ENCODE data around the gene XXYLT1. TPM values are rescaled to one million over a fixed set of nuclear protein-coding genes. Genes with fewer than 3 reads are reported as not detected.

Gene XXYLT1
- total RNA-seq, 4 donors from 2014 or later = 7.5 to 19.4 (median 10.6) TPM

DNA sequence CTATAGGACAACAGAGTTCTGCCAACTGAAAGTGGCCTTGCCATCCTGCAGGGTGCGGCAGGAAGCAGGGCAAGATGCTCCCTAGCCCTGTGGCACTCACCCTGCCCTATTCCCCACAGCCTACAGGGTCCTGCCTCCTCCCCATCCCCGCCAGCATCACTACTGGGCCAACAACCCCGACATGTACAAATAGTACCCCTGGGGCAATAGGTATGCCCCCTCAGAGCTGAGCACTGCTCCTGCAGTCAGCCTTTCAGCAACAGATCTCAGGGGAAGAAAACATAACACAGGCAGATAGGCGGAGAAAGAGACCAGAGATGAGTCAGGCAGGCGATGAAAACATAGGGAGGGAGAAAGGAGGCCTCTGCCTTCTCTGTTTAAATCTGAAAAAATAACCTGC lies 74.7 kb downstream of the XXYLT1 start:
- TF ChIP-seq, protein P1, sequence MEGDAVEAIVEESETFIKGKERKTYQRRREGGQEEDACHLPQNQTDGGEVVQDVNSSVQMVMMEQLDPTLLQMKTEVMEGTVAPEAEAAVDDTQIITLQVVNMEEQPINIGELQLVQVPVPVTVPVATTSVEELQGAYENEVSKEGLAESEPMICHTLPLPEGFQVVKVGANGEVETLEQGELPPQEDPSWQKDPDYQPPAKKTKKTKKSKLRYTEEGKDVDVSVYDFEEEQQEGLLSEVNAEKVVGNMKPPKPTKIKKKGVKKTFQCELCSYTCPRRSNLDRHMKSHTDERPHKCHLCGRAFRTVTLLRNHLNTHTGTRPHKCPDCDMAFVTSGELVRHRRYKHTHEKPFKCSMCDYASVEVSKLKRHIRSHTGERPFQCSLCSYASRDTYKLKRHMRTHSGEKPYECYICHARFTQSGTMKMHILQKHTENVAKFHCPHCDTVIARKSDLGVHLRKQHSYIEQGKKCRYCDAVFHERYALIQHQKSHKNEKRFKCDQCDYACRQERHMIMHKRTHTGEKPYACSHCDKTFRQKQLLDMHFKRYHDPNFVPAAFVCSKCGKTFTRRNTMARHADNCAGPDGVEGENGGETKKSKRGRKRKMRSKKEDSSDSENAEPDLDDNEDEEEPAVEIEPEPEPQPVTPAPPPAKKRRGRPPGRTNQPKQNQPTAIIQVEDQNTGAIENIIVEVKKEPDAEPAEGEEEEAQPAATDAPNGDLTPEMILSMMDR (IDR thresholded peaks at IDR 0.05; ENCODE audit: low read depth) = no peak

DNA sequence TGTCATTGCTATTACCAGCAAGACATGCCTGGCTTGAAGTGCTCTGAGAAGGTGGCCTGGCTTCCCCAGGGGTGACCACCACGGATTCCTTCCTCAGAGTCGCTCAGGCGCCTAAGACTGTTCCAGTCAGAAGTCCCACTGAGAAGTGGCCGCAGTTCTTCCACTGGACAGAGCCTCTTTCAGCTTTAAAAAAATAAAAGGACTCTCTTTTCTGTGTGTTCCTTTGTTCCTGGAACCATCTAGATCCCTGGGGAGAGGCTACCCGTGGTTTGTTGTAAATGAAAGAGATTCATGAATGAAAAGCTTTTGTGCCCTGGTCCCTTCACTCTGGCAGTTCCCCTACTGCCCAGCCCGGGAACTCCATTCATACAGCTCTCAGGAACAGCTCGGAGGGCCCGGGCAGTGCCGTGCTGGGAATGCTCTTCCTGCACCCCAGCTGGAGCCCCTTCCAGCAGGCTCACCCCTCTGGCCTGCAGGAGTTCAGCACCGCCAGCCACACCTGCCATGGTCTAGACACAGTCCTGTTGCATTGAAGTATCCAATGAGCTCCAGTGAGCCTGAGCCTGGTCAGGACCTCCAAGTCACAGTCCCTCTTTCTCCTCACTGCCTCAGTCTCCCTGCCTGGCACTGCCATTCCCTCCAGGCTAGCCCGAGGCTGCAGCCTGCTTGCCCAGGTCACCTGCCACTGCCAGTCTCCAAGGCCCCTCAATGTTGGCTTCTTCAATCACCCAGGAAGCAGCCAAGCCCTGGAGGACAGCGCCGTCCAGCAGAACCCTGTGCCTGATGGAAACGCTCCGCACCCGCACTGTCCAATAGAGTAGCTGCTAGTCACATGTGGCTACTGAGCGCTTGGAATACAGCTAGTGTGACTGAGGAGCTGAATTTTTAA lies 75.4 kb downstream of the XXYLT1 start:
- TF ChIP-seq, protein P1 (IDR thresholded peaks at IDR 0.05; ENCODE audit: low read depth) = no peak

DNA sequence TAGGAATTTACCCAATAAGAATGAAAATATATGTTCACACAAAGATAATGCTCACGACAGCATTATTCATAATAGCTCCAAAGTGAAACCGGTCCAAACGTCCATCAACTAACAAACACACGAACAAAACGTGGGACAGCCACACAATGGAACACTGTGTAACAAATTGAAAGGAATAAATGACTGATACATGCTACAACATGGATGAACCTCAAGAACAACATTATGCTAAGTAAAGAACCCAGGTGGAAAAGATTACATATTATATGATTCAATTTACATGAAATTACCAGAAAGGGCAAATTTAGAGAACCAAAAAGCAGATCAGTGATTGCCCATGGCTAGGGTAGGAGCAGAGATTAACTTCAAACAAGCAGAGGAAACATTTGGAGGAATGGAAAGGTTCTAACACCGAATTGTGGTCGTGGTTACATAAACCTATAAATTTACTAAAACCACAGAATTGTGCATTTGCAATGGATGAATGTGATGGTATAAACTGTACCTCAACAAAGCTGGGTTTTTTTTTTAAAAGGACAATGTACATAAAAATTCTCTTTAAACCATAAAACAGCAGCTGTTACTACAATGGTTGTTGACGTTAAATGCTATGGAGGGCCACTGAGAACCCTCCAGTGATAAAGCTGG lies 76.3 kb downstream of the XXYLT1 start:
- TF ChIP-seq, protein P1 (IDR thresholded peaks at IDR 0.05; ENCODE audit: low read depth) = no peak

DNA sequence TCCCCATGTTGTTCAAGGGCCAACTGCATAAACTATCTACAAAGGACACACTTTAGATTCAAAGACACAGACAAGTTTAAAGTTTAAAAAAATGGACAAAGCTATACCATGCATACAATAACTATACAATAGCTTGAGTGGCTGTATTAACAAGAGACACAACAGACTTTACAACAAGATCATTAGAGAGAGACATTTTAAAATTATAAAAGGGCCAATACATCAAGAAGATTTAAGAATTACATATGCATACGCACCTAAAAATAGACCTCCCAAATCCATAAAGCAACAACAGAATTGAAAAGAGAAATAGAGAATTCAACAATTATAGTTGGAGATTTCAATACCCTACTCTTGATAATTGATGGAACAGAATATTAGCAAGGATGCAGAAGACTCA lies 79.4 kb downstream of the XXYLT1 start:
- TF ChIP-seq, protein P1 (IDR thresholded peaks at IDR 0.05; ENCODE audit: low read depth) = no peak

DNA sequence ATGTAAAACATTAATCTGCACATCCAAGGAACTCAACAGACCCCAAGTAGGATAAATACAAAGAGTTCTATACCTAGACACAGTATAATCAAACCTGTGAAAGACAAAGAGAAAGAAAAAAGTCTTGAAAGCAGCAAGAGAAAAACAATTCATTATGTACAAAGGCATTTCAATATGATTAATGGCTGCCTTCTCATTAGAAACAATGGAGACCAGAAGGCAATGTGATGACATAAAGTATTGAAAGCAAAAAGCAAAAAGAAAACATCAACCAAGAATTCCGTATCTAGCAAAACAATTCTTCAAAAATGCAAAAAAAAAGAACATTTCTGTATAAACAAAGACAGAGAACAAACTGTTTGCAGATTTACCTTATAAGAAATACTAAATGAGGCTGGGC lies 81.1 kb downstream of the XXYLT1 start:
- TF ChIP-seq, protein P1 (IDR thresholded peaks at IDR 0.05; ENCODE audit: low read depth) = no peak

DNA sequence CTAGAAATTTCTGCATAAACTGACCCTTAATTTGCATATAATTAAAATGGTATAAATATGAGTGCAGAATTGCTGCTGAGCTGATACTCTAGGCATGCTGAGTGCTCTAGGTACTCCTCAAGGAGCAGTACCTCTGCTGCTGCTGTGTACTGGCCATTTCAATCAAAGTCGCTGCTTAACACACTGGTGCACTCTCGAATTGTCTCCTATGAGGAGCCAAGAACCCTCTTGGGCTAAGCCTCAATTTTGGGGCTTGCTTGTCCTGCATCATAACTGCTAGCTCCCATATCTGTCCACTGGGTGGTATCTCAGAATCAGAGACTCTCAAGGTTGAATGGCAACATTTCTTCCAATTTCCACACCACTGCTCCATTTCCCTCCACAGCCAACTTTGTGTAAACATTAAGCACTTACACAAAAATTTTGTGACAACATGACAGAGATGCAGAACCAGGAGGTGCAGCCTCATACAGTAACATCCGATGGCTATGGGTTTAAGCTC lies 82.5 kb downstream of the XXYLT1 start:
- TF ChIP-seq, protein P1 (IDR thresholded peaks at IDR 0.05; ENCODE audit: low read depth) = no peak
